Fibroblast of the aortic adventitia (primary cell): ENCODE results near the gene POU2F1. TPM values are rescaled to one million over a fixed set of nuclear protein-coding genes. Genes with fewer than 3 reads are reported as not detected.
A peak's percentile ranks its signal among the peaks of the same experiment; 100 is the strongest.

Experiments used
- DNase-seq: peaks from one replicate; pipeline ENCODE4 v3.0.0-alpha.2; 2010; ENCODE audit warnings: low read depth
- H3K4me3 ChIP-seq: 2 replicates; pipeline ENCODE4 v1.5.1; 2011; ENCODE audit warnings: low read depth, mild to moderate bottlenecking, control low read depth, low read length, moderate library complexity
- CTCF ChIP-seq: IDR thresholded peaks from 2 replicates; pipeline ENCODE4 v1.5.1; 2011; ENCODE audit warnings: mild to moderate bottlenecking, low read length, control low read depth, inconsistent platforms; ENCODE audit not compliant: insufficient read depth
- total RNA-seq: library from RNA; depleted of rRNA; stranded (reverse); fragments of >200 nt; gene quantifications from 2 replicates; pipeline ENCODE4 v1.2.3, GENCODE V29; 2012; ENCODE audit warnings: low replicate concordance

Gene POU2F1
- total RNA-seq, 1 donor: 10.7 TPM

DNA sequence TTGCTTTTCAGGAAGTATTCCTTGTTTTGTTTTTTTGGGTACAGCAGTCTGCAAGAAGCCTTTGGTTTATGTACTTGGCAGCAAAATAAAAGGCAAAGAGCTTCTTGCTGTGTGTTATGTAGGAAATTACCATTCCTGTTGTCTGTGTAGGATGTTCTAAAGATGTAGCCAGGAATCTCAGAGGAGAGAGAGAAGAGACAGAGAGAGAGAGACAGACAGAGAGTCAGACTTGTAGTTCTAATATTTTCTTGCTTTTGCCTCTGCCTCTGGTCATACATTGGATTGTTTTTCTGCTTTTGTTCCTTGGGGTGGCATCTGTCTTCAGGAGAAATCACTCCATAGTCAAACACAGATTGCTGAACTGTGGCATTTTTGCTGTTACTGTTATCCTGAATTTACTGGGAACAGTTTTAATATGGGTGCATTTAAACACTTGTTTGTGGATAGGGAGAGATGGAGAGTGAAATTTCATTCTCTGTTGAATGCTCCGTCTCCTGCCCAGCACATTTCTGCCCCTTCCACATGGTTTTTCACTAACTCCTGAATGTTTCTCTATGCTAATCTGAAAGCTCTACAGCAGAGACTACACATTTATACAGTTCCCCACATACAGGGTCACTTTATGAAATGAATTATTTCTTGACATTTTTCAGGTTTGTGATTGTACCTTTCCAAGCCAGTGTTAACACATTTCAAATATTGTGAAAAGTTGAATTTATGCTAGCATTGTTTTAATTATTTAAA, 49.8 kb downstream of the POU2F1 start:
- no peak for DNase-seq
- no peak overlapping the region for H3K4me3 ChIP-seq
- no peak for TF ChIP-seq CTCF

- no peak for DNase-seq
- no peak overlapping the region for H3K4me3 ChIP-seq
- TF ChIP-seq CTCF: no peak
These were observed 51.8 kb downstream of the POU2F1 start for GRCh38 chr1:167272369-167272957.

DNA sequence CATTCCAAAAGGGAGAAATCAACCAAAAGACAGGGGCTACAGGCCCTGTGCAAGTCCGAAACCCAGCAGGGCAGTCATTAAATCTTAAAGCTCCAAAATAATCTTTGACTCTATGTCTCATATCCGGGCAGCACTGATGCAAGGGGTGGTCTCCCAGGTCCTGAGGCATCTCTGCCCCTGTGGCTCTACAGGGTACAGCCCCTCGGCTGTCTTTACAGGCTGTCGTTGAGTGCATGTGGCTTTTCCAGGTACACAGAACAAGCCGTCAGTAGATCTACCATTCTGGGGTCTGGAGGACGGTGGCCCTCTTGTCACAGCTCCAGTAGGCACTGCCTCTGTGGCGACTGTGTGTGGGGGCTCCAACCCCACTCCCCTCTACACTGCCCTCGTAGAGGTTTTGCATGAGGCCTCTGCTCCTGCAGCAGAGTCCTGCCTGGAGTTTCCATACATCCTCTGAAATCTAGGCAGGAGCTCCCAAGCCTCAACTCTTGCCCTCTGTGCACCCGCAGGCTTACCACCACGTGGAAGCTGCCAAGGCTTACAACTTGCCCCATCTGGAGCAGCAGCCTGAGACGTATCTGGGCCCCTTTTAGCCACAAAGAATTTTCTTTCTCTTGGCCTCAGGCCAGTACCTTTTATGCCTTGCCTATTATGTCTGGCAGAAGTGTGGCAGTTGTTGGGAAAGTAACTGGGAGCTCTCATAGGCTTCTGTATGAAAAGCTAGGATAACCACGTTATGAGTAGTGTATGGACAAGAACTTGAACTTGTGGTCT, 52.5 kb downstream of the POU2F1 start:
- DNase-seq: peak; percentile 59
- no peak overlapping the region for H3K4me3 ChIP-seq
- no peak for TF ChIP-seq CTCF

GRCh38 chr1:167274061-167274460, 53.4 kb downstream of the POU2F1 start:
- no peak overlapping the region for H3K4me3 ChIP-seq
- TF ChIP-seq CTCF: no peak
- no peak for DNase-seq

- DNase-seq: no peak
- TF ChIP-seq CTCF: no peak
These were observed 56.3 kb downstream of the POU2F1 start for GRCh38 chr1:167276969-167277368.

GRCh38 chr1:167278497-167278896, 57.8 kb downstream of the POU2F1 start:
- TF ChIP-seq CTCF: no peak
- DNase-seq: no peak
- no peak overlapping the region for H3K4me3 ChIP-seq

More at GRCh38 chr1:167276969-167277368, 56.3 kb downstream of the POU2F1 start:
- no peak overlapping the region for H3K4me3 ChIP-seq
